ENCODE measurements around the gene RTN1. TPM values are rescaled to one million over a fixed set of nuclear protein-coding genes. Genes with fewer than 3 reads are reported as not detected.
A peak's percentile ranks its signal among the peaks of the same experiment; 100 is the strongest.

RTN1 gene
- total and polyA plus RNA-seq, 3 donors from 2014 or later: 8.2 to 11.1 (median 10.9) TPM

- WGBS, 2 donors: 59 to 67% methylated on average over 2 of the region's 2 CpGs
- no peak overlapping the region for H3K4me3 ChIP-seq
- H3K9me3 ChIP-seq: no peaks in the 10 kb centered on the region
- no peaks in the 10 kb centered on the region for H3K36me3 ChIP-seq (ENCODE audit: low read depth, missing control alignments)
- intact Hi-C loops (cut with DNase I; ENCODE audit: low total_unique reads): no loop called here
- TF ChIP-seq CTCF (IDR thresholded peaks at IDR 0.05) (no peak), POLR2A (IDR thresholded peaks at IDR 0.05) (no peak)
- DNase-seq: no peak
- H3K27me3 ChIP-seq: no peaks in the 10 kb centered on the region
- H3K27ac ChIP-seq: no peak overlapping the region
- peaks cover 4% of the 10 kb centered on the region for H3K4me1 ChIP-seq
These were observed 289.7 kb downstream of the RTN1 start for GRCh38 chr14:59580911-59581310.

GRCh38 chr14:59576332-59577294 is 294.0 kb downstream of the RTN1 start, which contains the start of gene CCDC175:
TSS of gene CCDC175 (minus strand) at chr14:59576812. CDS start at chr14:59576775, 37 bp downstream.
- H3K27me3 ChIP-seq: no peaks in the 10 kb centered on the region
- DNase-seq: peak; percentile 97
- peak within 1 kb of the TSS; percentile 51 to 60 for H3K4me3 ChIP-seq
- H3K36me3 ChIP-seq (ENCODE audit: low read depth, missing control alignments): no peaks in the 10 kb centered on the region
- peak within 1 kb of the TSS in 1 of 2 donors; percentile 32 for H3K27ac ChIP-seq
- 16 to 19% methylated on average over 33 to 46 of the region's 46 CpGs for WGBS, 2 donors
- no peaks in the 10 kb centered on the region for H3K9me3 ChIP-seq
- intact Hi-C loops (cut with DNase I; ENCODE audit: low total_unique reads): no loop called here
- TF ChIP-seq CTCF (IDR thresholded peaks at IDR 0.05) (peak; percentile 53 to 79 (median 76)), POLR2A (IDR thresholded peaks at IDR 0.05) (no peak)
- no peaks in the 10 kb centered on the region for H3K4me1 ChIP-seq

- no peaks in the 10 kb centered on the region for H3K27me3 ChIP-seq
- no peaks in the 10 kb centered on the region for H3K36me3 ChIP-seq (ENCODE audit: low read depth, missing control alignments)
- no peak for DNase-seq
- no peak overlapping the region for H3K27ac ChIP-seq
- no peaks in the 10 kb centered on the region for H3K9me3 ChIP-seq
- intact Hi-C loops (cut with DNase I; ENCODE audit: low total_unique reads): loop anchor here (5.0 kb wide), 1 partner anchor 162 kb away; no protein-coding TSS in a partner anchor
- H3K4me3 ChIP-seq: no peak overlapping the region
- no peaks in the 10 kb centered on the region for H3K4me1 ChIP-seq
- TF ChIP-seq CTCF (IDR thresholded peaks at IDR 0.05) (no peak), POLR2A (IDR thresholded peaks at IDR 0.05) (no peak)
These were observed 300.5 kb downstream of the RTN1 start for GRCh38 chr14:59570122-59570521.

- Histone ChIP-seq H3K27ac (no peak overlapping the region), H3K4me3 (no peak overlapping the region), H3K27me3 (no peaks in the 10 kb centered on the region), H3K4me1 (no peaks in the 10 kb centered on the region), H3K36me3 (ENCODE audit: low read depth, missing control alignments) (no peaks in the 10 kb centered on the region), H3K9me3 (no peaks in the 10 kb centered on the region)
- WGBS, 2 donors: 90 to 97% methylated on average over 3 of the region's 3 CpGs
- intact Hi-C loops (cut with DNase I; ENCODE audit: low total_unique reads): no loop called here
- no peak for TF ChIP-seq CTCF (IDR thresholded peaks at IDR 0.05)
- TF ChIP-seq POLR2A (IDR thresholded peaks at IDR 0.05): no peak
- no peak for DNase-seq
These were observed 303.9 kb downstream of the RTN1 start for GRCh38 chr14:59566725-59567124.
